COR-L47 (cell line): ENCODE results near the gene CHRNA4.

ENCODE experiments used
- DNase-seq: peaks from one replicate; lab custom pipeline; 2025; lab: John Stamatoyannopoulos, UW

Gene CHRNA4

GRCh38 chr20:63360850-63361518 is at the start of gene CHRNA4:
TSS of gene CHRNA4 (minus strand) at chr20:63361349. CDS start at chr20:63361165, 184 bp downstream.
- no peak for DNase-seq

GRCh38 chr20:63409834-63410435 is 48.8 kb upstream of the CHRNA4 start:
- no peak for DNase-seq

GRCh38 chr20:63409066-63409833 is 48.1 kb upstream of the CHRNA4 start:
- peak; percentile 72 for DNase-seq

- DNase-seq, result no peak
These were observed 47.5 kb upstream of the CHRNA4 start for GRCh38 chr20:63408684-63409046.

- DNase-seq, result no peak
These were observed 47.0 kb upstream of the CHRNA4 start for GRCh38 chr20:63407928-63408683.

GRCh38 chr20:63406617-63407245 is 45.6 kb upstream of the CHRNA4 start:
- DNase-seq, result no peak

- no peak for DNase-seq
These were observed 44.9 kb upstream of the CHRNA4 start for GRCh38 chr20:63406011-63406410.

GRCh38 chr20:63405102-63405730 is 44.1 kb upstream of the CHRNA4 start:
- no peak for DNase-seq

- peak; percentile 58 for DNase-seq
These were observed 43.3 kb upstream of the CHRNA4 start for GRCh38 chr20:63404129-63405085.

GRCh38 chr20:63403403-63404105 is 42.4 kb upstream of the CHRNA4 start:
- no peak for DNase-seq

- DNase-seq, result peak; percentile 33
These were observed 41.7 kb upstream of the CHRNA4 start for GRCh38 chr20:63402860-63403220.

GRCh38 chr20:63402181-63402859 is 41.2 kb upstream of the CHRNA4 start:
- DNase-seq, result no peak

- DNase-seq, result no peak
These were observed 40.4 kb upstream of the CHRNA4 start for GRCh38 chr20:63401384-63402110.

GRCh38 chr20:63400486-63401210 is 39.5 kb upstream of the CHRNA4 start:
- no peak for DNase-seq

GRCh38 chr20:63399596-63400375 is 38.6 kb upstream of the CHRNA4 start:
- no peak for DNase-seq

- DNase-seq, result no peak
These were observed 37.8 kb upstream of the CHRNA4 start for GRCh38 chr20:63398744-63399514.
